HCT116 (cell line): ENCODE measurements around the gene TBC1D12. TPM values are rescaled to one million over a fixed set of nuclear protein-coding genes. Genes with fewer than 3 reads are reported as not detected.

Source experiments
- ATAC-seq: fragments of 200-7000 bp; cut with Tn5 transposase; 2 replicates; pipeline ENCODE4 v1.9.1; 2020; ENCODE audit warnings: mild to moderate bottlenecking, moderate library complexity
- BruUV-seq: library from RNA; stranded (reverse); fragments of 400-500 nt; replicated peaks from 2 replicates; lab custom pipeline; 2021; lab: Mats Ljungman, UMichigan
- CTCF ChIA-PET: fragments of 300-600 bp; sonication (Branson Sonifier 250); formaldehyde crosslinking; loops from one replicate; lab custom pipeline; 2021; ENCODE audit warnings: antibody characterized with exemption; lab: Charles Lee
- POLR2A ChIA-PET: fragments of 300-600, 350-600 bp; sonication (Branson Sonifier 250); formaldehyde crosslinking; loops from one replicate; lab custom pipeline; 2021; ENCODE audit warnings: antibody characterized with exemption; lab: Charles Lee
- RAD21 ChIA-PET, 2 experiments: fragments of 300-600 bp; sonication (Branson Sonifier 250); formaldehyde crosslinking; loops; one replicate each; lab custom pipeline; 2023; ENCODE audit warnings: low total read pairs in 2 of 2; ENCODE audit not compliant: uncharacterized antibody in 2 of 2, unreplicated experiment in 2 of 2, low non-redundant PET in 1 of 2; lab: Charles Lee
- DNase-seq: peaks from one replicate; pipeline ENCODE4 v3.0.0-alpha.2; 2010; ENCODE audit warnings: low read depth, low spot score
- H2AFZ ChIP-seq: fragments of 200-600 bp; shearing (Covaris generic), sonication (generic); 2 replicates; pipeline ENCODE4 v1.6.1; 2017; ENCODE audit warnings: low read depth, mixed run types, mixed read lengths, antibody characterized with exemption, low read length; ENCODE audit not compliant: poor library complexity, severe bottlenecking
- H3K27ac ChIP-seq: 2 replicates; pipeline ENCODE4 v1.5.1; 2012; ENCODE audit warnings: low read depth, low read length
- H3K27me3 ChIP-seq: fragments of 200-600 bp; sonication (generic); 2 replicates; pipeline ENCODE4 v1.6.1; 2016; ENCODE audit warnings: mixed run types, low read length, mixed read lengths; ENCODE audit not compliant: insufficient read depth
- H3K36me3 ChIP-seq, 2 experiments: fragments of 200-500 bp in 1 of 2; fragments of 200-600 bp in 1 of 2; sonication (Bioruptor generic) in 1 of 2; sonication (generic) in 1 of 2; 2 replicates each; pipeline versions ENCODE4 v1.5.1 to v1.6.1; 2014 to 2016; ENCODE audit warnings: low read length in 2 of 2, inconsistent platforms in 1 of 2, mixed read lengths in 1 of 2, mixed run types in 1 of 2; ENCODE audit not compliant: insufficient read depth in 2 of 2, control insufficient read depth in 1 of 2
- H3K4me1 ChIP-seq, 2 experiments: fragments of 200-600 bp in 1 of 2; sonication (generic) in 1 of 2; 2 replicates each; pipeline versions ENCODE4 v1.5.1 to v1.6.1; 2012 to 2017; ENCODE audit warnings: low read length in 2 of 2, inconsistent platforms in 1 of 2, mild to moderate bottlenecking in 1 of 2, mixed read lengths in 1 of 2, mixed run types in 1 of 2, moderate library complexity in 1 of 2; ENCODE audit not compliant: insufficient read depth in 2 of 2, control insufficient read depth in 1 of 2
- H3K4me2 ChIP-seq: fragments of 200-600 bp; sonication (generic); 2 replicates; pipeline ENCODE4 v1.6.1; 2017; ENCODE audit warnings: mixed run types, low read length, mixed read lengths
- H3K4me3 ChIP-seq, 2 experiments: fragments of 200-600 bp in 1 of 2; sonication (generic) in 1 of 2; replicated peaks in 1 of 2; 2 replicates each; pipeline ENCODE4 v1.5.1; 2011 to 2016; ENCODE audit warnings: low read length in 2 of 2, control low read depth in 1 of 2, low read depth in 1 of 2, mild to moderate bottlenecking in 1 of 2, mixed read lengths in 1 of 2, mixed run types in 1 of 2
- H3K79me2 ChIP-seq: fragments of 200-600 bp; sonication (generic); 2 replicates; pipeline ENCODE4 v1.6.1; 2017; ENCODE audit warnings: mild to moderate bottlenecking, mixed run types, low read length, moderate library complexity, mixed read lengths; ENCODE audit not compliant: insufficient read depth
- H3K9ac ChIP-seq: fragments of 200-600 bp; sonication (generic); 2 replicates; pipeline ENCODE4 v1.6.1; 2016; ENCODE audit warnings: low read length, mixed read lengths
- H3K9me2 ChIP-seq: fragments of 200-600 bp; sonication (generic), shearing (Covaris generic); 2 replicates; pipeline ENCODE4 v1.6.1; 2017; ENCODE audit warnings: mixed run types, mild to moderate bottlenecking, moderate library complexity; ENCODE audit not compliant: insufficient read depth
- H3K9me3 ChIP-seq, 2 experiments: fragments of 200-500 bp in 1 of 2; fragments of 200-600 bp in 1 of 2; sonication (Bioruptor generic) in 1 of 2; sonication (generic) in 1 of 2; 2 replicates each; pipeline ENCODE4 v1.6.1; 2014 to 2017; ENCODE audit warnings: low read length in 2 of 2, mixed read lengths in 2 of 2, inconsistent platforms in 1 of 2, low read depth in 1 of 2, mild to moderate bottlenecking in 1 of 2, mixed run types in 1 of 2, moderate library complexity in 1 of 2; ENCODE audit not compliant: control insufficient read depth in 1 of 2, insufficient read depth in 1 of 2
- H4K20me1 ChIP-seq: fragments of 200-600 bp; sonication (generic), shearing (Covaris generic); 2 replicates; pipeline ENCODE4 v1.6.1; 2017; ENCODE audit warnings: mixed run types, mild to moderate bottlenecking, moderate library complexity; ENCODE audit not compliant: insufficient read depth
- CBX3 ChIP-seq: IDR thresholded peaks from 2 replicates; pipeline ENCODE4 v1.6.1; 2012; ENCODE audit warnings: low read depth
- EZH2 ChIP-seq: fragments of 200-600 bp; sonication (generic); IDR thresholded peaks from 2 replicates; pipeline ENCODE4 v1.6.1; 2017; ENCODE audit warnings: antibody characterized with exemption, mixed run types
- JUND ChIP-seq: IDR thresholded peaks from 2 replicates; pipeline ENCODE4 v1.6.1; 2012
- POLR2A ChIP-seq: IDR thresholded peaks from 2 replicates; pipeline ENCODE4 v1.7.0; 2011; ENCODE audit warnings: borderline replicate concordance; ENCODE audit not compliant: insufficient read depth, insufficient read length; ENCODE audit errors: extremely low read depth
- RAD21 ChIP-seq: IDR thresholded peaks from 2 replicates; pipeline ENCODE4 v1.6.1; 2012; ENCODE audit warnings: low read depth, mild to moderate bottlenecking
- REST ChIP-seq: IDR thresholded peaks from 2 replicates; pipeline ENCODE4 v1.6.1; 2012; ENCODE audit warnings: low read depth
- TCF7L2 ChIP-seq: IDR thresholded peaks from 2 replicates; pipeline ENCODE4 v1.7.0; 2011; ENCODE audit warnings: borderline replicate concordance, inconsistent platforms; ENCODE audit not compliant: insufficient read depth, insufficient read length; ENCODE audit errors: extremely low read depth
- YY1 ChIP-seq: IDR thresholded peaks from 2 replicates; pipeline ENCODE4 v1.6.1; 2011; ENCODE audit warnings: low read length, low read depth, moderate library complexity, mild to moderate bottlenecking; ENCODE audit not compliant: insufficient replicate concordance; ENCODE audit errors: extremely low read depth
- ZFX ChIP-seq: fragments of 450-650 bp; IDR thresholded peaks from 2 replicates; pipeline ENCODE4 v1.6.1; 2017
- intact Hi-C: fragments of 100-400 bp; cut with micrococcal nuclease; formaldehyde crosslinking; loops from 2 replicates; pipeline ENCODE4 v1.10.0; 2022
- total RNA-seq: library from RNA; stranded (reverse); gene quantifications from one replicate; pipeline ENCODE4 v1.2.1, GENCODE V29; 2021; ENCODE audit not compliant: unreplicated experiment

TBC1D12 gene
- total RNA-seq, 1 experiment from 2014 or later, result 7.1 TPM

- ATAC-seq (no peak), DNase-seq (no peak)
- H3K9me3 ChIP-seq, result no peaks in the 10 kb centered on the region
- TF ChIP-seq YY1, result no peak
- TF ChIP-seq RAD21, result no peak
- no peak for TF ChIP-seq CBX3
- TF ChIP-seq ZFX, result no peak
- no peak for TF ChIP-seq EZH2
- no peak for TF ChIP-seq JUND
- TF ChIP-seq REST, result no peak
- no peak for TF ChIP-seq POLR2A
- no peak for TF ChIP-seq TCF7L2
- ChIA-PET POLR2A (no interaction called here), CTCF (interaction anchor here (0.8 to 1.4 kb wide), 3 partner anchors 16 to 91 kb away, joined by 3 to 4 read pairs (median 3); no protein-coding TSS in a partner anchor), RAD21 (no interaction called here)
- no peak overlapping the region for H3K4me2 ChIP-seq
- intact Hi-C loops, result no loop called here
- no TSS peak for BruUV-seq
- H3K4me3 ChIP-seq, result no peak overlapping the region
- H3K79me2 ChIP-seq, result peaks cover 83% of the 10 kb centered on the region
- no peak overlapping the region for H3K9ac ChIP-seq
- H3K27me3 ChIP-seq, result no peaks in the 10 kb centered on the region
- no peak overlapping the region for H3K27ac ChIP-seq
- no peaks in the 10 kb centered on the region for H3K9me2 ChIP-seq
- peaks cover 0 to 3% of the 10 kb centered on the region in 2 experiments; a peak in 2 of 4 replicates for H3K4me1 ChIP-seq
- H3K36me3 ChIP-seq, result peaks cover 64 to 71% of the 10 kb centered on the region in 2 experiments
- no peak overlapping the region for H2AFZ ChIP-seq
- H4K20me1 ChIP-seq, result no peaks in the 10 kb centered on the region
These were observed 49.0 kb upstream of the TBC1D12 start for GRCh38 chr10:94353336-94353735.
